ENCODE measurements around the gene SQOR. TPM values are rescaled to one million over a fixed set of nuclear protein-coding genes. Genes with fewer than 3 reads are reported as not detected.
A peak's percentile ranks its signal among the peaks of the same experiment; 100 is the strongest.

Gene SQOR
- total RNA-seq (2014; rRNA removed; shearing (Covaris generic)): 13.4 and 15.0 TPM in 2 replicates
- 10.3 and 12.5 TPM in 2 replicates for polyA plus RNA-seq (2015; cell fraction: cytosol; rRNA removed)
- polyA plus RNA-seq (2015; cell fraction: nucleus; rRNA removed): 5.5 and 17.1 TPM in 2 replicates

GRCh38 chr15:45634432-45635190 lies at the start of gene SQOR:
Gene SQOR (plus strand): TSS chr15:45635029. CDS start chr15:45658924, 23,895 bp downstream.
- DNase-seq (ENCODE audit: low read depth, low spot score): peak; percentile 58
- in situ Hi-C loops (cut with HindIII; ENCODE audit: low pct_unique_long_range_greater_than_20kb, low sequenced_read_pairs): no loop called here

- no peak for DNase-seq (ENCODE audit: low read depth, low spot score)
- in situ Hi-C loops (cut with HindIII; ENCODE audit: low pct_unique_long_range_greater_than_20kb, low sequenced_read_pairs): no loop called here
These were observed 49.6 kb upstream of the SQOR start for GRCh38 chr15:45585069-45585791.

DNA sequence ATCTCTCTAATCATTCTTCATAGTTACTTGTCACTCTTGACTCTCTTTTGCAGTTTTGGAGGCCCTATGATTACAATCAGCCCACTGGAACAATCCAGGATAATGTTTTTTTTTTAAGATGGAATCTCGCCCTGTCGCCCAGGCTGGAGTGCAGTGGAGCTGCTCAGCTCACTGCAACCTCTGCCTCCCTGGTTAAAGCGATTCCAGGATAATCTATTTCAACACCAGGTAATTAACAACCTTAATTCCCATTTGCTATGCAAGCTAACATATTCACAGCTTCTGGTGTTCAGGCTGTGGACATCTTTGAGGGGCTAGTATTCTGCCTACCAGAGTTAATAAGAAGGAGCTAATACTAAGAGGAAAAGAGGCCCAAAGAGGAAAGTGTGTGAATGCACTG lies 48.7 kb upstream of the SQOR start:
- in situ Hi-C loops (cut with HindIII; ENCODE audit: low pct_unique_long_range_greater_than_20kb, low sequenced_read_pairs): no loop called here
- DNase-seq (ENCODE audit: low read depth, low spot score): no peak

- in situ Hi-C loops (cut with HindIII; ENCODE audit: low pct_unique_long_range_greater_than_20kb, low sequenced_read_pairs): no loop called here
- no peak for DNase-seq (ENCODE audit: low read depth, low spot score)
These were observed 48.2 kb upstream of the SQOR start for GRCh38 chr15:45586601-45587094.

DNA sequence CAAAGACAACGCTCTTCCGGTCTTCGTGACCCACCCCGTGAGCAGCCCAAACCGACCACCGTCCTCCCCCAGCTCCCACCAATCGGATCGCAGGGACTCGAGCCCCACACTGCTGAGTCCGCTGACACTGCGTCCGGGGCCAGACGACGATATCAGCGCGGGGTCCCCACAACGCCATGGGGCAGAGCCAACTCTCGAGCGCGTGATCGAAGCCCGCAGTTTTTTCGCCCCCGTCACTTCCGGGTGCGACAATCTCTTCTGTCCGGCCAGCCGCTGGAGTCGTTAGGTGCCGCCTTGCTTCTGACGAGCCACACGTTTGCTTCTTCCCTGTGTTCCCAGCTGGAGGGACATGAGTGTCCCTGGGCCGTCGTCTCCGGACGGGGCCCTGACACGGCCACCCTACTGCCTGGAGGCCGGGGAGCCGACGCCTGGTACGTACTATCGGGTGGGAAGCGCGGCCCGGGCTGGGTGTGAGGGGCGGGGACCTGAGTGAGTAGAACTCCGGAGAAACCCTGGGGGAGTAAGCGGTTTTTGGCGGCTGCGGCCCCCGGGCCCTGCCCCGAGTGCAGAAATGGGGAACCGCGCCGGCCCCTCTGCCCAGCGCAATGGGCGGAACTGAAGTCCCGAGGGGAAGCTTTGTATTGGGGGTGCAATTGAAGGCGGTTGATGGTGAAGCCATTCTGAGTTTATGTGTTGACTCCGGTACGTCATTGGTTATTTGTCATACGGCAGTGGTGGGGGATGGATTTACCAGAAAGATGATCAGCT lies 47.5 kb upstream of the SQOR start, which contains the start of gene BLOC1S6:
Gene BLOC1S6, plus strand, starts transcription at position 285 of the 768 bp plus-strand sequence. Its CDS starts 65 bp downstream, at position 350.
- peak; percentile 89 for DNase-seq (ENCODE audit: low read depth, low spot score)
- in situ Hi-C loops (cut with HindIII; ENCODE audit: low pct_unique_long_range_greater_than_20kb, low sequenced_read_pairs): no loop called here

- DNase-seq (ENCODE audit: low read depth, low spot score): no peak
- in situ Hi-C loops (cut with HindIII; ENCODE audit: low pct_unique_long_range_greater_than_20kb, low sequenced_read_pairs): no loop called here
These were observed 47.0 kb upstream of the SQOR start for GRCh38 chr15:45587863-45588170.

GRCh38 chr15:45588219-45588875 lies 46.5 kb upstream of the SQOR start:
- DNase-seq (ENCODE audit: low read depth, low spot score): no peak
- in situ Hi-C loops (cut with HindIII; ENCODE audit: low pct_unique_long_range_greater_than_20kb, low sequenced_read_pairs): no loop called here

GRCh38 chr15:45589256-45589655 lies 45.6 kb upstream of the SQOR start:
- no peak for DNase-seq (ENCODE audit: low read depth, low spot score)
- in situ Hi-C loops (cut with HindIII; ENCODE audit: low pct_unique_long_range_greater_than_20kb, low sequenced_read_pairs): no loop called here

DNA sequence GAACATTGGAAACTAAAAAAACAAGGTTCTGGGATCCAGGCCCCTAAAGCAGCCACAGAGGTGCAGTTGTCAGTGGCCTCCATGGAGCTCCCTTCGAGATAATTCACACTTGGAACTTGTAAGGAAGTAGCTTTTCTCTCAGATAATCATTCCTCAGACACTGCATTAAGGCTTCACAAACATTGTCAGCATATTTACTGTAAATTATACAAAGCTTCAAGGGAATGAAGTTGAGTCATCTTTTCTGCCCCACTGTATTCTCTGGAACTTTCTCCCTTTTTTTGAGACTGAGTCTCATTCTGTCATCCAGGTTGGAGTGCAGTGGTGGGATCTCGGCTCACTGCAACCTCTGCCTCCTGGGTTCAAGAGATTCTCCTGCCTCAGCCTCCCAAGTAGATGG lies 40.5 kb upstream of the SQOR start:
- no peak for DNase-seq (ENCODE audit: low read depth, low spot score)
- in situ Hi-C loops (cut with HindIII; ENCODE audit: low pct_unique_long_range_greater_than_20kb, low sequenced_read_pairs): no loop called here

GRCh38 chr15:45594835-45595530 lies 39.8 kb upstream of the SQOR start:
- in situ Hi-C loops (cut with HindIII; ENCODE audit: low pct_unique_long_range_greater_than_20kb, low sequenced_read_pairs): no loop called here
- DNase-seq (ENCODE audit: low read depth, low spot score): no peak

- DNase-seq (ENCODE audit: low read depth, low spot score): no peak
- in situ Hi-C loops (cut with HindIII; ENCODE audit: low pct_unique_long_range_greater_than_20kb, low sequenced_read_pairs): no loop called here
These were observed 30.9 kb upstream of the SQOR start for GRCh38 chr15:45603881-45604280.

- in situ Hi-C loops (cut with HindIII; ENCODE audit: low pct_unique_long_range_greater_than_20kb, low sequenced_read_pairs): no loop called here
- no peak for DNase-seq (ENCODE audit: low read depth, low spot score)
These were observed 30.5 kb upstream of the SQOR start for GRCh38 chr15:45604326-45604725.

DNA sequence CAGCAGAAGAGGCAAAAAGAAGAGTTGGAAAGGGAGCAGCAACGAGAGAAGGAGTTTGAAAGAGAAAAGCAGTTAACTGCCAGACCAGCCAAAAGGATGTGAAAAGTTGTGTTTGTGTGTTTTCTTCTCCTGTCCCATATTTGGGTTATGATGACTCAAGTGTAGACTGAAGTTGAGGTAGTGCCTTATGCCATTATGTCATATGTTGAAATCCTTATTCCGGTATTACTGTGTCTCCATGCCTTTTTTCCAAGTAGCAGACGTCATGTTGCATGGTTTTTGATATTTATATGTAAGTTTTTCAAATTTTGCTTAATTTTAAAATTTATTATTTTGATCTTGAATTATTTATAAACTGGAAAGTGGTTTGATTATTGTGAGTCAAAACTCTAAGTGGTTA lies 28.4 kb upstream of the SQOR start:
- DNase-seq (ENCODE audit: low read depth, low spot score): no peak
- in situ Hi-C loops (cut with HindIII; ENCODE audit: low pct_unique_long_range_greater_than_20kb, low sequenced_read_pairs): no loop called here

DNA sequence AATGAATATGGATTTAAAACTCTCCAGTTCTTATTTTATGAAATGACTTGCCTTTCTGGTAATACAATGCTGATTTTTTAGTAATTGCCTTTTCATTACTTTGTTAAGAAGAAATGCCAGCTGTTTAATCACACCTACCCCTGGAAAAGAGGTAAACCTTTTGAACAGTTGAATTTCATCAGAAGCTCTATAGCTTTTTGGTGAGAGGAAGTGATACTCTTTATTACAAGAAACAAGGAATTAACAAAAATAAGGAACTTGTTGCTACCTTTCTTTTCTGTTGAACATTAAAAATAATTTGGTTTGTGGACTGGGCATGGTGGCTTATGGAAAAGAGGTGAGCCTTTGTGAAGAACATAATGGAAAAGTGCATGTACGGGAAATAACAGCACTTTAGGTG lies 28.0 kb upstream of the SQOR start:
- DNase-seq (ENCODE audit: low read depth, low spot score): no peak
- in situ Hi-C loops (cut with HindIII; ENCODE audit: low pct_unique_long_range_greater_than_20kb, low sequenced_read_pairs): no loop called here

- in situ Hi-C loops (cut with HindIII; ENCODE audit: low pct_unique_long_range_greater_than_20kb, low sequenced_read_pairs): no loop called here
- peak; percentile 59 for DNase-seq (ENCODE audit: low read depth, low spot score)
These were observed 23.5 kb upstream of the SQOR start for GRCh38 chr15:45611305-45611704.

- DNase-seq (ENCODE audit: low read depth, low spot score): no peak
- in situ Hi-C loops (cut with HindIII; ENCODE audit: low pct_unique_long_range_greater_than_20kb, low sequenced_read_pairs): no loop called here
These were observed 21.9 kb upstream of the SQOR start for GRCh38 chr15:45612790-45613415.

DNA sequence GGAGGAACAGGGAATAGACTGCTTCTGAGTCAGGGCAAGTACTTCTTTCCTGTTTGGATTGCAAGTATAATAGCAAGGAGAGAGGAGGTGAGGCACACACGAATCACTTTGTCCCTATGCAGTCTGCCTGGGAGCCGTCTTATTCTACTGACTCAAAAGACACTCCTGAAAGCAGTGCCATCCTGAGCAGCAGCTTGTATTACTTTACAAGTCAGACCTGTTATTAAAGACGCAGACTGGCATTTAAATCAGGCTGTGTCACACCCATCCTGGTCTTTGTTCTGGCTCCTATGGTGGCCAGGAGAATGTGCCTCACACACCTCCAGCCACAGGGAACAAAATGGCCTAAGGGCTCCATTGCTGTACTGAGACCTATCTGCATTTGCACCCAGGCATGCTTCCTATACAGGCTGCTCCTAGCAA lies 17.9 kb upstream of the SQOR start:
- DNase-seq (ENCODE audit: low read depth, low spot score): no peak
- in situ Hi-C loops (cut with HindIII; ENCODE audit: low pct_unique_long_range_greater_than_20kb, low sequenced_read_pairs): no loop called here

Data from SK-MEL-5 (cell line).